WTC11 (cell line): Measurements from ENCODE around the gene HOXD12. TPM values are rescaled to one million over a fixed set of nuclear protein-coding genes. Genes with fewer than 3 reads are reported as not detected.

Experiments
- ATAC-seq: fragments of 200-7000 bp; cut with Tn5 transposase; 2 replicates; pipeline ENCODE4 v1.10.0; 2021; ENCODE audit warnings: mild to moderate bottlenecking, moderate library complexity
- CTCF ChIA-PET: fragments of 300-600 bp; sonication (Branson Sonifier 250); formaldehyde crosslinking; loops from one replicate; lab custom pipeline; 2021; ENCODE audit warnings: antibody characterized with exemption; lab: Charles Lee
- POLR2A ChIA-PET: fragments of 350-600 bp; sonication (Branson Sonifier 250); formaldehyde crosslinking; loops from one replicate; lab custom pipeline; 2021; ENCODE audit warnings: antibody characterized with exemption; lab: Charles Lee
- DNase-seq: peaks from one replicate; pipeline ENCODE4 v3.0.0; 2021; ENCODE audit warnings: low spot score
- H3K27ac Mint-ChIP-seq: 2 replicates; pipeline ENCODE4 v1.8.0; 2021; ENCODE audit warnings: mixed read lengths
- H3K27me3 Mint-ChIP-seq: 2 replicates; pipeline ENCODE4 v1.8.0; 2021; ENCODE audit warnings: low read depth, mild to moderate bottlenecking, moderate library complexity, mixed read lengths
- H3K36me3 Mint-ChIP-seq: 2 replicates; pipeline ENCODE4 v1.8.0; 2021; ENCODE audit warnings: mixed read lengths
- H3K4me1 Mint-ChIP-seq: 2 replicates; pipeline ENCODE4 v1.8.0; 2022; ENCODE audit warnings: mixed read lengths
- H3K4me3 Mint-ChIP-seq: 2 replicates; pipeline ENCODE4 v1.8.0; 2021; ENCODE audit warnings: mild to moderate bottlenecking, moderate library complexity, mixed read lengths
- H3K9me3 Mint-ChIP-seq: 2 replicates; pipeline ENCODE4 v1.8.0; 2021; ENCODE audit warnings: mixed read lengths
- ATF3 ChIP-seq: sonication (generic); formaldehyde crosslinking; conservative IDR thresholded peaks from 2 replicates; pipeline ENCODE4 v1.8.1; 2022; ENCODE audit warnings: mild to moderate bottlenecking, missing genetic modification reagents
- CBFB ChIP-seq: sonication (generic); formaldehyde crosslinking; IDR thresholded peaks from 2 replicates; pipeline ENCODE4 v1.8.1; 2022; ENCODE audit warnings: mild to moderate bottlenecking, low read depth, missing genetic modification reagents
- ERG ChIP-seq: fragments of 250-450 bp; sonication (Bioruptor Pico); IDR thresholded peaks from 2 replicates; pipeline ENCODE4 v1.8.0; 2021; ENCODE audit warnings: mild to moderate bottlenecking
- FOXK1 ChIP-seq: sonication (generic); formaldehyde crosslinking; IDR thresholded peaks from 2 replicates; pipeline ENCODE4 v1.8.0; 2022; ENCODE audit warnings: mild to moderate bottlenecking, moderate library complexity, missing genetic modification reagents
- FOXP1 ChIP-seq: sonication (generic); formaldehyde crosslinking; IDR thresholded peaks from 2 replicates; pipeline ENCODE4 v1.8.0; 2022; ENCODE audit warnings: missing genetic modification reagents, mild to moderate bottlenecking, moderate library complexity, borderline replicate concordance
- GTF2I ChIP-seq: fragments of 250-450 bp; sonication (Bioruptor Pico); conservative IDR thresholded peaks from 2 replicates; pipeline ENCODE4 v1.4.0; 2021; ENCODE audit warnings: mild to moderate bottlenecking
- IRF2 ChIP-seq: sonication (generic); formaldehyde crosslinking; IDR thresholded peaks from 2 replicates; pipeline ENCODE4 v1.8.0; 2022; ENCODE audit warnings: low read depth, missing genetic modification reagents, borderline replicate concordance
- MAX ChIP-seq: sonication (generic); formaldehyde crosslinking; IDR thresholded peaks from 2 replicates; pipeline ENCODE4 v1.8.0; 2022; ENCODE audit warnings: mild to moderate bottlenecking, missing genetic modification reagents
- NFE2L1 ChIP-seq: sonication (generic); formaldehyde crosslinking; IDR thresholded peaks from 2 replicates; pipeline ENCODE4 v1.8.1; 2023; ENCODE audit warnings: missing genetic modification reagents
- NR1H2 ChIP-seq: sonication (generic); formaldehyde crosslinking; IDR thresholded peaks from 2 replicates; pipeline ENCODE4 v1.9.0; 2021; ENCODE audit warnings: mild to moderate bottlenecking, moderate library complexity, missing genetic modification reagents
- NR2C2 ChIP-seq: sonication (generic); formaldehyde crosslinking; IDR thresholded peaks from 2 replicates; pipeline ENCODE4 v1.8.0; 2022; ENCODE audit warnings: mild to moderate bottlenecking, missing genetic modification reagents
- OVOL2 ChIP-seq: fragments of 250-450 bp; sonication (Bioruptor Pico); IDR thresholded peaks from 2 replicates; pipeline ENCODE4 v1.9.0; 2021; ENCODE audit warnings: mild to moderate bottlenecking, borderline replicate concordance
- PRRX2 ChIP-seq: fragments of 250-450 bp; sonication (Bioruptor Pico); IDR thresholded peaks from 2 replicates; pipeline ENCODE4 v1.8.0; 2021; ENCODE audit warnings: mild to moderate bottlenecking
- TEAD1 ChIP-seq: sonication (generic); formaldehyde crosslinking; IDR thresholded peaks from 2 replicates; pipeline ENCODE4 v1.8.0; 2022; ENCODE audit warnings: mild to moderate bottlenecking, missing genetic modification reagents
- USF2 ChIP-seq: sonication (generic); formaldehyde crosslinking; IDR thresholded peaks from 2 replicates; pipeline ENCODE4 v1.8.1; 2023; ENCODE audit warnings: mild to moderate bottlenecking, missing genetic modification reagents, moderate library complexity
- ZBTB21 ChIP-seq: sonication (generic); formaldehyde crosslinking; IDR thresholded peaks from 2 replicates; pipeline ENCODE4 v1.8.1; 2023; ENCODE audit warnings: mild to moderate bottlenecking, missing genetic modification reagents, borderline replicate concordance
- ZNF671 ChIP-seq: fragments of 250-450 bp; sonication (Bioruptor Pico); IDR thresholded peaks from 2 replicates; pipeline ENCODE4 v1.8.0; 2021; ENCODE audit warnings: mild to moderate bottlenecking
- total RNA-seq: library from RNA; stranded (reverse); gene quantifications from 3 replicates; pipeline ENCODE4 v1.2.3, GENCODE V29; 2021
- TF ChIP-seq, protein P1 (sequence below): sonication (generic); formaldehyde crosslinking; IDR thresholded peaks from 2 replicates; pipeline ENCODE4 v1.8.0; 2022; ENCODE audit warnings: missing genetic modification reagents
- TF ChIP-seq, protein P2 (sequence below): sonication (generic); formaldehyde crosslinking; IDR thresholded peaks from 2 replicates; pipeline ENCODE4 v1.8.1; 2023; ENCODE audit warnings: mild to moderate bottlenecking, missing genetic modification reagents, moderate library complexity
- TF ChIP-seq, protein P3 (sequence below): sonication (generic); formaldehyde crosslinking; IDR thresholded peaks from 2 replicates; pipeline ENCODE4 v1.8.0; 2022; ENCODE audit warnings: mild to moderate bottlenecking, missing genetic modification reagents

HOXD12 gene
- total RNA-seq, 1 experiment from 2014 or later, result 0.17 TPM

DNA sequence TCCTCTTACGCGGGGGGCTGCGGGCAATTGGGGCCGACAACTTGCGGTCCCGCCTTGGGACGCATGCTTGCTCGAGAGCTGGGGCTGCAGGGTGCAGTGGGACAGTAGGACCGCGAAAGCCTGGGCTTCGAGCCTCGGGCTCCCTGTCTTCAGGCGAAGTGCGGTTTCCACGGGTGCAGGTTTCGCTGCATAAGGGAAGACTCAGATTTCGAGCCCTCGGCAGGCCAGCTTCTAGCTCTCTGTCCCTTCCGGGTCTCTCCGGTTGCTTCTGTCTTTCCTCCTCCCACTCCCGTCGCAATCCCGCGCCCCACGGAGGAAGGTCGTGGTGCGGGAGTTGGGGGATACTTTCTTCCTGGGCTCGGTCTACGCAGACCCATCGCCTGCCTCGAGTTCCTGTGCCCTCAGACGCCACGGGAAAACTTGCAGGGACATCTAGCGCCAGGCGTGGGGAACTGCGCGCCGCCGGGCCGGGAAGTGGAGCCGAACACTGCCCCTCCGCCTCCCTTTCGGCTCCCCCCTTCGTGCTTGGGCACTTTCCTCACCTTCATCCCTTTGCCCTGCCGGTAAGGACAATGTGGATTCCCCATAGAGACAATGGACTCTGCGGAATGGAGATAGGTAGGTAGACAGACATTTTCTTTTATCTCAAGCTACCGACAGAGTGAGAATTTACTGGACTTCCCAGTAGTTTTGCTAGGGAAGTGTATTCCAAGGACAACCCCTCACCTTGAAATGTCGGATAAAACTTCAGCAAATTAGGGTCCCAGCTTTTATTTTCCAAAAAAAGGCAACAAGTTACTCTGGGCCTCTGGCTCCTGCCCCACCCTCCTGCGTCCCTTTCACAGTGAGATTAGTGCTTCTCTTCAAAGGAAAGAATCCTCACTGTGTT, 11.3 kb upstream of the HOXD12 start:
- DNase-seq (peak; percentile 79), ATAC-seq (peak; percentile 43)
- peaks cover 7% of the 10 kb centered on the region for H3K36me3 Mint-ChIP-seq
- H3K27ac Mint-ChIP-seq, result no peak overlapping the region
- peak overlapping the region; percentile 81 for H3K4me3 Mint-ChIP-seq
- TF ChIP-seq USF2 (CRISPR knock-in tag), result no peak
- peak; percentile 37; the same call in 1 of the 2 replicates for TF ChIP-seq FOXK1 (CRISPR knock-in tag)
- TF ChIP-seq FOXP1 (CRISPR knock-in tag), result 0 out of 2 replicates have a peak, but pooled peaks have one; percentile 68
- no peak for TF ChIP-seq NR1H2 (CRISPR knock-in tag)
- TF ChIP-seq NFE2L1 (CRISPR knock-in tag), result 0 out of 2 replicates have a peak, but pooled peaks have one; percentile 15
- TF ChIP-seq IRF2, result no peak
- no peak for TF ChIP-seq NR2C2 (CRISPR knock-in tag)
- peak; percentile 53; the same call in 1 of the 2 replicates for TF ChIP-seq TEAD1
- TF ChIP-seq, protein P1, sequence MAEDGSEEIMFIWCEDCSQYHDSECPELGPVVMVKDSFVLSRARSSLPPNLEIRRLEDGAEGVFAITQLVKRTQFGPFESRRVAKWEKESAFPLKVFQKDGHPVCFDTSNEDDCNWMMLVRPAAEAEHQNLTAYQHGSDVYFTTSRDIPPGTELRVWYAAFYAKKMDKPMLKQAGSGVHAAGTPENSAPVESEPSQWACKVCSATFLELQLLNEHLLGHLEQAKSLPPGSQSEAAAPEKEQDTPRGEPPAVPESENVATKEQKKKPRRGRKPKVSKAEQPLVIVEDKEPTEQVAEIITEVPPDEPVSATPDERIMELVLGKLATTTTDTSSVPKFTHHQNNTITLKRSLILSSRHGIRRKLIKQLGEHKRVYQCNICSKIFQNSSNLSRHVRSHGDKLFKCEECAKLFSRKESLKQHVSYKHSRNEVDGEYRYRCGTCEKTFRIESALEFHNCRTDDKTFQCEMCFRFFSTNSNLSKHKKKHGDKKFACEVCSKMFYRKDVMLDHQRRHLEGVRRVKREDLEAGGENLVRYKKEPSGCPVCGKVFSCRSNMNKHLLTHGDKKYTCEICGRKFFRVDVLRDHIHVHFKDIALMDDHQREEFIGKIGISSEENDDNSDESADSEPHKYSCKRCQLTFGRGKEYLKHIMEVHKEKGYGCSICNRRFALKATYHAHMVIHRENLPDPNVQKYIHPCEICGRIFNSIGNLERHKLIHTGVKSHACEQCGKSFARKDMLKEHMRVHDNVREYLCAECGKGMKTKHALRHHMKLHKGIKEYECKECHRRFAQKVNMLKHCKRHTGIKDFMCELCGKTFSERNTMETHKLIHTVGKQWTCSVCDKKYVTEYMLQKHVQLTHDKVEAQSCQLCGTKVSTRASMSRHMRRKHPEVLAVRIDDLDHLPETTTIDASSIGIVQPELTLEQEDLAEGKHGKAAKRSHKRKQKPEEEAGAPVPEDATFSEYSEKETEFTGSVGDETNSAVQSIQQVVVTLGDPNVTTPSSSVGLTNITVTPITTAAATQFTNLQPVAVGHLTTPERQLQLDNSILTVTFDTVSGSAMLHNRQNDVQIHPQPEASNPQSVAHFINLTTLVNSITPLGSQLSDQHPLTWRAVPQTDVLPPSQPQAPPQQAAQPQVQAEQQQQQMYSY, result peak; percentile 73
- no peak for TF ChIP-seq CBFB (CRISPR knock-in tag)
- ChIA-PET CTCF (interaction anchor here (0.6 to 2.4 kb wide), 8 partner anchors 9 to 94 kb away, joined by 3 to 27 read pairs (median 3); partner anchors contain the start of gene HOXD11), POLR2A (no interaction called here)
- H3K27me3 Mint-ChIP-seq, result peaks cover 97% of the 10 kb centered on the region
- H3K4me1 Mint-ChIP-seq, result peaks cover 44% of the 10 kb centered on the region
- H3K9me3 Mint-ChIP-seq, result no peaks in the 10 kb centered on the region

DNA sequence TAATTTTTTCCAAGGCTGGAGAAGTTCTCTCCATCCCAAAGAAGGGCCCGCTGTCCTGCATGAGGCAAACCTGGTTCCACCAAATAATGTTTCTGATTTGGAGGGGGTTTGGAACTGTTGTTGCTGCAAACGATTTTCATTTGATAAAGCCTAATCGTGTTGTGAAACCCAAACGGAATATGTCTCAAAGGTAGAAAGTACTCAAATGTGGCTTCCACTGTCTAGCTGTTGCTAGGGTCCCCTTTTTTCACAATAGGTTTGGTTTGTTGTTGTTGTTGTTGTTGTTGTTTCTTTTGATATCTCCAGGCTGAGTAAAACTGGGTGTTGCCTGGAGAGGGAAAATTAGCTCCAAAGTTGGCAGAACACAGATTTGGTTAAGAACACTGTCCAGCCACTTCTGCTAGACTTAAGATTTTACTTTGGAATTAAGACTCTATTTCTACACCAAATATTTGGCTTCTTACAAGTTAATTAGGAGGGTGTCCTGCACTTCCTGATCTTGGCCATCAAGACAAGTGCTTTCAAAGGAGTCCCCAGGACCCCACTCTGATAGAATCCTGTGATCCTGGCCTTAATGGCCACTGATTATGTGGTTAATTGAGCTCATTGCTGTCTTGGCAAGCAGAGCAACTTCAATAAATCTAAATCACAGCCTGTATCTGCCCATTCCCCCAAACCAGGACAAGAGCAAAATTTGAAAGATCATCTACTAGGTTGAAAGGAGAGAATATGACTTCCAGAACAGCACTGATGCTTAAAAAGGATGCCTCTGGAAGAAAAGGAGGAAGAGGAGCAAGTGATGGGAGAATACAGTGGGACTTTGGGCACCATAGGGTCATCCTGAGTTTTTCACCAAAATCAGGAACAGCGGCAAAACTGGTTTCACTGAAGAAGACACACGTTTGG, 10.4 kb upstream of the HOXD12 start:
- Mint-ChIP-seq H3K36me3 (peaks cover 9% of the 10 kb centered on the region), H3K9me3 (no peaks in the 10 kb centered on the region), H3K4me3 (no peak overlapping the region), H3K27me3 (peaks cover 97% of the 10 kb centered on the region), H3K27ac (no peak overlapping the region), H3K4me1 (peaks cover 46% of the 10 kb centered on the region)
- no peak for ATAC-seq
- no peak for DNase-seq
- CTCF ChIA-PET, result interaction anchor here (0.9 to 2.4 kb wide), 4 partner anchors 9 to 22 kb away, joined by 3 to 27 read pairs (median 4); no protein-coding TSS in a partner anchor
- POLR2A ChIA-PET, result no interaction called here
- no peak for TF ChIP-seq ZNF671
- TF ChIP-seq MAX (CRISPR knock-in tag), result no peak
- TF ChIP-seq, protein P2, sequence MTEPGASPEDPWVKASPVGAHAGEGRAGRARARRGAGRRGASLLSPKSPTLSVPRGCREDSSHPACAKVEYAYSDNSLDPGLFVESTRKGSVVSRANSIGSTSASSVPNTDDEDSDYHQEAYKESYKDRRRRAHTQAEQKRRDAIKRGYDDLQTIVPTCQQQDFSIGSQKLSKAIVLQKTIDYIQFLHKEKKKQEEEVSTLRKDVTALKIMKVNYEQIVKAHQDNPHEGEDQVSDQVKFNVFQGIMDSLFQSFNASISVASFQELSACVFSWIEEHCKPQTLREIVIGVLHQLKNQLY, result no peak
- no peak for TF ChIP-seq ATF3
- TF ChIP-seq, protein P3, sequence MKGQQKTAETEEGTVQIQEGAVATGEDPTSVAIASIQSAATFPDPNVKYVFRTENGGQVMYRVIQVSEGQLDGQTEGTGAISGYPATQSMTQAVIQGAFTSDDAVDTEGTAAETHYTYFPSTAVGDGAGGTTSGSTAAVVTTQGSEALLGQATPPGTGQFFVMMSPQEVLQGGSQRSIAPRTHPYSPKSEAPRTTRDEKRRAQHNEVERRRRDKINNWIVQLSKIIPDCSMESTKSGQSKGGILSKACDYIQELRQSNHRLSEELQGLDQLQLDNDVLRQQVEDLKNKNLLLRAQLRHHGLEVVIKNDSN (CRISPR knock-in tag), result no peak
- TF ChIP-seq ZBTB21, result no peak
- no peak for TF ChIP-seq ERG
- TF ChIP-seq, protein P1, result no peak
- TF ChIP-seq GTF2I, result no peak
- TF ChIP-seq TEAD1, result no peak
- TF ChIP-seq PRRX2 (CRISPR knock-in tag), result no peak
- TF ChIP-seq OVOL2 (CRISPR knock-in tag), result no peak
